Smooth muscle cell (in vitro differentiated cells): ENCODE measurements around the gene ENPP3. TPM values are rescaled to one million over a fixed set of nuclear protein-coding genes. Genes with fewer than 3 reads are reported as not detected.

Experiments
- DNase-seq: peaks from one replicate; lab custom pipeline; 2025; ENCODE audit not compliant: unreplicated experiment; lab: John Stamatoyannopoulos, UW
- H2AFZ ChIP-seq: fragments of 200-600 bp; sonication (generic); 2 replicates; pipeline ENCODE4 v1.6.0; 2016; ENCODE audit warnings: antibody characterized with exemption, low read depth, mild to moderate bottlenecking
- H3F3A ChIP-seq: fragments of 200-600 bp; sonication (generic); 2 replicates; pipeline ENCODE4 v1.6.0; 2017; ENCODE audit warnings: antibody characterized with exemption, low read depth
- H3K27ac ChIP-seq: fragments of 200-600 bp; sonication (generic); 2 replicates; pipeline ENCODE4 v1.5.1; 2016; ENCODE audit warnings: low read depth, mild to moderate bottlenecking
- H3K27me3 ChIP-seq: fragments of 200-600 bp; sonication (generic); 2 replicates; pipeline ENCODE4 v1.6.1; 2016; ENCODE audit warnings: low read depth, mild to moderate bottlenecking
- H3K36me3 ChIP-seq: fragments of 200-600 bp; sonication (generic); 2 replicates; pipeline ENCODE4 v1.5.1; 2016; ENCODE audit warnings: low read depth
- H3K4me1 ChIP-seq: fragments of 200-600 bp; sonication (generic); 2 replicates; pipeline ENCODE4 v1.5.1; 2016; ENCODE audit warnings: low read depth
- H3K4me2 ChIP-seq: fragments of 200-600 bp; sonication (generic); 2 replicates; pipeline ENCODE4 v1.6.0; 2016; ENCODE audit warnings: mild to moderate bottlenecking
- H3K4me3 ChIP-seq: fragments of 200-600 bp; sonication (generic); 2 replicates; pipeline ENCODE4 v1.5.1; 2016; ENCODE audit warnings: mild to moderate bottlenecking
- H3K79me2 ChIP-seq: fragments of 200-600 bp; sonication (generic); 2 replicates; pipeline ENCODE4 v1.6.0; 2016; ENCODE audit warnings: low read depth, mild to moderate bottlenecking
- H3K9ac ChIP-seq: fragments of 200-600 bp; sonication (generic); 2 replicates; pipeline ENCODE4 v1.6.0; 2016; ENCODE audit warnings: low read depth
- H3K9me3 ChIP-seq: fragments of 200-600 bp; sonication (generic); replicated peaks from 2 replicates; pipeline ENCODE4 v1.5.1; 2016; ENCODE audit warnings: low read depth
- H4K20me1 ChIP-seq: fragments of 200-600 bp; sonication (generic); 2 replicates; pipeline ENCODE4 v1.6.0; 2016; ENCODE audit warnings: low read depth
- WGBS: methylation state at CpG from one replicate; pipeline ENCODE4 v1.1.7; 2016; ENCODE audit warnings: low lambda C conversion rate; 5-methylcytosine and 5-hydroxymethylcytosine counted together
- polyA plus RNA-seq: library from polyadenylated mRNA; unstranded; fragments of >200 nt; fragmentation: Nextera tagmentation; extraction: Ambion mirVana; gene quantifications from 2 replicates; pipeline ENCODE4 v1.2.1, GENCODE V29; 2016
- total RNA-seq: library from RNA; depleted of rRNA; stranded (reverse); fragments of >200 nt; gene quantifications from 2 replicates; pipeline ENCODE4 v1.2.3, GENCODE V29; 2014
- TF ChIP-seq, protein P1 (sequence below): fragments of 200-600 bp; sonication (generic); IDR thresholded peaks from 2 replicates; pipeline ENCODE4 v1.5.1; 2017; ENCODE audit warnings: borderline replicate concordance, mild to moderate bottlenecking, antibody characterized with exemption; ENCODE audit not compliant: insufficient read depth, poor library complexity, severe bottlenecking

The ENPP3 gene
- total and polyA plus RNA-seq, 2 experiments from 2014 or later = 0.16 to 0.18 TPM

DNA sequence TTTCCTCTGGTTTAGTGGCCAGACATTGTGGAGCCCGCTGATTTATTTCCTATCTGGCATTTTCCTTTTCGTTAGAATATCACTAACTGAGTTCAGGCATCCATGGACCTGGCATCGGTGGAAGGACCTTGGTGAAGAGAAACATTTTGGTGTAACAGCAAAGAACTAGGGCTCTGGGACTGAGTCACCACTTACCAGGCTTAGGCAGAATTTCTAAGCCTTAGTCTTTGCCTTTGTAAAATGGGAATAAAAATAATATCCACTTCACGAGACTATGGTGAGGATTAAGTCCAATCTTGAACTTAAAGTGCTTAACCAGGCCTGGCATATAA lies 128.7 kb downstream of the ENPP3 start:
- DNase-seq = no peak
- Histone ChIP-seq H2AFZ (no peak overlapping the region), H3K4me2 (peak overlapping the region; percentile 59)

GRCh38 chr6:131766631-131767030 lies 129.5 kb downstream of the ENPP3 start:
- H3K27me3 ChIP-seq = no peaks in the 10 kb centered on the region
- H3K79me2 ChIP-seq = no peaks in the 10 kb centered on the region
- no peaks in the 10 kb centered on the region for H3K9me3 ChIP-seq
- H3K4me3 ChIP-seq = no peak overlapping the region
- H3K4me2 ChIP-seq = peak overlapping the region; percentile 59
- TF ChIP-seq, protein P1, sequence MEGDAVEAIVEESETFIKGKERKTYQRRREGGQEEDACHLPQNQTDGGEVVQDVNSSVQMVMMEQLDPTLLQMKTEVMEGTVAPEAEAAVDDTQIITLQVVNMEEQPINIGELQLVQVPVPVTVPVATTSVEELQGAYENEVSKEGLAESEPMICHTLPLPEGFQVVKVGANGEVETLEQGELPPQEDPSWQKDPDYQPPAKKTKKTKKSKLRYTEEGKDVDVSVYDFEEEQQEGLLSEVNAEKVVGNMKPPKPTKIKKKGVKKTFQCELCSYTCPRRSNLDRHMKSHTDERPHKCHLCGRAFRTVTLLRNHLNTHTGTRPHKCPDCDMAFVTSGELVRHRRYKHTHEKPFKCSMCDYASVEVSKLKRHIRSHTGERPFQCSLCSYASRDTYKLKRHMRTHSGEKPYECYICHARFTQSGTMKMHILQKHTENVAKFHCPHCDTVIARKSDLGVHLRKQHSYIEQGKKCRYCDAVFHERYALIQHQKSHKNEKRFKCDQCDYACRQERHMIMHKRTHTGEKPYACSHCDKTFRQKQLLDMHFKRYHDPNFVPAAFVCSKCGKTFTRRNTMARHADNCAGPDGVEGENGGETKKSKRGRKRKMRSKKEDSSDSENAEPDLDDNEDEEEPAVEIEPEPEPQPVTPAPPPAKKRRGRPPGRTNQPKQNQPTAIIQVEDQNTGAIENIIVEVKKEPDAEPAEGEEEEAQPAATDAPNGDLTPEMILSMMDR = no peak
- peak overlapping the region; percentile 70 for H3K27ac ChIP-seq
- no peaks in the 10 kb centered on the region for H4K20me1 ChIP-seq
- no peaks in the 10 kb centered on the region for H3K36me3 ChIP-seq
- H3K9ac ChIP-seq = no peak overlapping the region
- DNase-seq = no peak
- peaks cover 18% of the 10 kb centered on the region for H3F3A ChIP-seq
- peaks cover 18% of the 10 kb centered on the region for H3K4me1 ChIP-seq
- H2AFZ ChIP-seq = no peak overlapping the region
- WGBS = 92% methylated on average over 2 of the region's 2 CpGs

More for the DNA sequence above, 128.7 kb downstream of the ENPP3 start:
- H3K27me3 ChIP-seq = no peaks in the 10 kb centered on the region
- H3K79me2 ChIP-seq = no peaks in the 10 kb centered on the region
- H3K9ac ChIP-seq = no peak overlapping the region
- H4K20me1 ChIP-seq = no peaks in the 10 kb centered on the region
- peaks cover 18% of the 10 kb centered on the region for H3K4me1 ChIP-seq
- peak overlapping the region; percentile 70 for H3K27ac ChIP-seq
- no peaks in the 10 kb centered on the region for H3K9me3 ChIP-seq
- H3K36me3 ChIP-seq = no peaks in the 10 kb centered on the region
- TF ChIP-seq, protein P1 = no peak
- 74% methylated on average over 4 of the region's 4 CpGs for WGBS
- H3K4me3 ChIP-seq = no peak overlapping the region
- peaks cover 18% of the 10 kb centered on the region for H3F3A ChIP-seq

DNA sequence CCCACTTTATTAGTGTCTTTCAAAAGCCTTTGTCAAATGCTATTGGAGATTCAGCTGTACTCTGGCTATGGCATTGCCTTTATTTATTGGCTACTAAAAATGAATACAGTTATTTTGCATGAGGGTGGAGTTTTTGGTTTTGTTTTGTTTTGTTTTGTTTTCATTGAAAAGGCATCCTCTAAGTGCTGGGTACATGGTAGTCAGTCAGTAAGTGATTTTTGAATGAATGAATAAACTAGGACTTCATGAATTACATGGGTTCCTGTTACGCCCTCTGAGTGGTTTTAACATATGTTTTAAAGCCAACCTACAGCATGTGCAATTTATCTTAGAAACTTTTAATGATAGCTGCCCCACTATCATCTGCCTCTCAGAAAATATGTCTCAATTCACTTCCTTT lies 131.9 kb downstream of the ENPP3 start:
- no peak overlapping the region for H3K27ac ChIP-seq
- no peak overlapping the region for H3K4me3 ChIP-seq
- TF ChIP-seq, protein P1 = no peak
- H3K36me3 ChIP-seq = no peaks in the 10 kb centered on the region
- 90% methylated on average over 1 of the region's 1 CpG for WGBS
- H4K20me1 ChIP-seq = no peaks in the 10 kb centered on the region
- H2AFZ ChIP-seq = no peak overlapping the region
- H3K4me1 ChIP-seq = peaks cover 18% of the 10 kb centered on the region
- H3K4me2 ChIP-seq = no peak overlapping the region
- H3K27me3 ChIP-seq = no peaks in the 10 kb centered on the region
- no peaks in the 10 kb centered on the region for H3K79me2 ChIP-seq
- DNase-seq = no peak
- H3K9me3 ChIP-seq = no peaks in the 10 kb centered on the region
- H3F3A ChIP-seq = peaks cover 7% of the 10 kb centered on the region
- H3K9ac ChIP-seq = no peak overlapping the region

GRCh38 chr6:131769385-131770141 lies 132.5 kb downstream of the ENPP3 start:
- H3K9ac ChIP-seq = no peak overlapping the region

More at GRCh38 chr6:131769385-131770141, 132.5 kb downstream of the ENPP3 start:
- Histone ChIP-seq H3K4me2 (no peak overlapping the region), H4K20me1 (no peaks in the 10 kb centered on the region), H3K4me3 (no peak overlapping the region), H3K79me2 (no peaks in the 10 kb centered on the region), H3K4me1 (peaks cover 14% of the 10 kb centered on the region), H3K36me3 (no peaks in the 10 kb centered on the region), H3K27me3 (no peaks in the 10 kb centered on the region), H3K9me3 (no peaks in the 10 kb centered on the region), H3F3A (peaks cover 7% of the 10 kb centered on the region), H2AFZ (no peak overlapping the region), H3K27ac (no peak overlapping the region)
- 97% methylated on average over 15 of the region's 15 CpGs for WGBS
- TF ChIP-seq, protein P1 = no peak
- DNase-seq = no peak
